ENCODE measurements around the gene FOXI1. TPM values are rescaled to one million over a fixed set of nuclear protein-coding genes. Genes with fewer than 3 reads are reported as not detected.
A peak's percentile ranks its signal among the peaks of the same experiment; 100 is the strongest.

Gene FOXI1
- total RNA-seq, 1 donor from 2014 or later: 0.69 TPM

DNA sequence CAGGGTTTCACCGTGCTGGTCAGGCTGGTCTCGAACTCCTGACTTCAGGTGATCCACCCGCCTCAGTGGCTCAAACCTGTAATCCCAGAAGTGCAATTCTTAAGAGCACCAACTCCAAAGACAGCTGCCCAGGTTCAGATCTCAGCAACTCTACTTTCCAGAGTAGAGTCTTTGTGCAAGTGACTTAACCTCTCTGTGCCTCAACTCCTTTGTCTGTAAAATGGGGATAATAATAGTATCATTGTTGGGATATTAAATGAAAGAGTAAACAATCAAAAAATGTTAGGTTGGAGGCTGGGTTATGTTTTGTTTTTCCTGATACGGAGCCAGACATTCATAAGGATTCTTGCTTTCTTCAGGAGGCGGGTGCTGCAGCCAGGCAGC is 45.0 kb downstream of the FOXI1 start:
- no peak for DNase-seq (ENCODE audit: low spot score)

GRCh38 chr5:170151097-170151831 is 45.6 kb downstream of the FOXI1 start:
- DNase-seq (ENCODE audit: low spot score): peak; percentile 21

DNA sequence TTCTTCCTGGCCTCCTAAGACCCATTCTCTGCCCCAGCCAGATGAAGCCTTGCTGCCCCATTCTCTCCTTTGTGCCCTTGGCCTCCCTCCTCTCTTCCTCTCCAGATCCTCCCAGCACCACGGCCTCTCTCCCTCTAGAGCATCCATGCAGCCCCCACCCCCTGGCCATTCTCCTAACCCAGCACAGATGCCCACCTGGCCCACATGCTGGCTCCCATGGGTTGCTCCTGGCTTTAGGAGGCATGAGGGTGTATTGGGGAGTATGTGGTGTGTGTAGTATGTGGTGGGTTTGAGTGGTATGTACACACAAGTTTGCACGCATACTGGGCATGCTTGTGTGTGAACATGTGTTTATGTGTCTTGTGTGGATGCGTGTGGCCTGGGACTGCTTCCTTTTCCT is 47.1 kb downstream of the FOXI1 start:
- DNase-seq (ENCODE audit: low spot score): no peak

GRCh38 chr5:170154297-170154696 is 48.6 kb downstream of the FOXI1 start:
- no peak for DNase-seq (ENCODE audit: low spot score)

DNA sequence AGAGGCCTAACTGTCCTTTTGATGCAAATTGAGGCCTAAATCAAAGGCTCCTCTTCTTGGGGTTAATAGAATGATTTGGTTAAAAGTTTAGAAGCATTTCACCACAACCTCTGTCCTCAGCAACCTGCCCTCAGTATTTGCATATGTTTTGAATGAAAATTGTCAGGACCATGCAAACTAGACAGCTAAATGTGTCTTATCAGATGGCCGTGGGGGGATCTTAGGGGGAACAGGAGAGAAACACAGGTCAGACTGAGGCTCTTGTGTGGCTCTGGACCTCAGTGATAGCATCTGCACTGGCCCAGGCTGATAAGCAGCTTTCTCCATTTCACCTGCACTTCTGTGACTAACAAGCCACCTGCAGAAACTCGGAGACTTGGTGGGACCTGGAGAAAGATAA is 49.0 kb downstream of the FOXI1 start:
- no peak for DNase-seq (ENCODE audit: low spot score)

GRCh38 chr5:170155771-170156170 is 50.1 kb downstream of the FOXI1 start:
- no peak for DNase-seq (ENCODE audit: low spot score)

GRCh38 chr5:170159101-170159698 is 53.5 kb downstream of the FOXI1 start:
- DNase-seq (ENCODE audit: low spot score): no peak

Other genes with a start within 250 kb of the FOXI1 start
- 0.46 TPM for gene INSYN2B, start 125.4 kb upstream of the FOXI1 start, total RNA-seq
- gene C5orf58, start 127.1 kb downstream of the FOXI1 start, total RNA-seq: 0.52 TPM
- gene LCP2, start 191.9 kb downstream of the FOXI1 start, total RNA-seq: 38.4 TPM

Measured in mucosa of gallbladder (tissue), 1 donor.